Stimulated activated memory B cell treated with anti-CD40 and anti-IgM and Interleukin-4, amounts not matched to agents 10 μg/mL and 1 μg/mL and 100 μg/mL, for 72 hours (primary cell): Measurements from ENCODE around the gene CTLA4.

ENCODE experiments used
- ATAC-seq: fragments of 150-1000 bp; cut with Tn5 transposase; 2 replicates; pipeline ENCODE4 v1.10.0; 2021
- H3K27ac Mint-ChIP-seq: one replicate; pipeline ENCODE4 v1.8.0; 2022; ENCODE audit warnings: mild to moderate bottlenecking, mixed read lengths
- H3K27me3 Mint-ChIP-seq: one replicate; pipeline ENCODE4 v1.8.0; 2022; ENCODE audit warnings: mixed read lengths
- H3K36me3 Mint-ChIP-seq: one replicate; pipeline ENCODE4 v1.8.0; 2022; ENCODE audit warnings: mixed read lengths
- H3K4me1 Mint-ChIP-seq: one replicate; pipeline ENCODE4 v1.8.0; 2022; ENCODE audit warnings: mixed read lengths
- H3K4me3 Mint-ChIP-seq: one replicate; pipeline ENCODE4 v1.8.0; 2022; ENCODE audit warnings: mild to moderate bottlenecking, moderate library complexity, mixed read lengths
- H3K9me3 Mint-ChIP-seq: one replicate; pipeline ENCODE4 v1.8.0; 2022; ENCODE audit warnings: mixed read lengths

CTLA4 gene

DNA sequence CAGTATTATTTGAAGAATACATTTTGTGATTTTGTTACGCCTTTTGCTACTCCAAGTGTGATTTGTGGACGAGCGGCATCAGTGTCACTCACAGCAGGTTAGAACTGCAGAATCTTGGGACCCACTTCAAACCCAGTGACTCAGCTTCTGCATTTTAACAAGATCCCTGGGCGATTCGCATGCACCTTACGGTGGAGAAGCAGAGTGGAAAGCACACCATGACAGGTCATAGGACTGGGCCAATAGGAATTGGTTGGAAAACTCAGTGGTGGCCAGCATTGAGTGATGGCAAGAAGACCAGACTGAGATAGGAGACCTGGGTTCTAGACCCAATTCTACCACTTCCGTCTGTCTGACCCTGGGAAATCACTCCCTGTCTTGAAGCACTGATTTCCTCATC, 26.3 kb downstream of the CTLA4 start:
- ATAC-seq, result no peak
- Mint-ChIP-seq H3K9me3 (no peaks in the 10 kb centered on the region), H3K27ac (no peak overlapping the region), H3K4me1 (peaks cover 28% of the 10 kb centered on the region), H3K4me3 (no peak overlapping the region), H3K36me3 (no peaks in the 10 kb centered on the region), H3K27me3 (peaks cover 8% of the 10 kb centered on the region)

DNA sequence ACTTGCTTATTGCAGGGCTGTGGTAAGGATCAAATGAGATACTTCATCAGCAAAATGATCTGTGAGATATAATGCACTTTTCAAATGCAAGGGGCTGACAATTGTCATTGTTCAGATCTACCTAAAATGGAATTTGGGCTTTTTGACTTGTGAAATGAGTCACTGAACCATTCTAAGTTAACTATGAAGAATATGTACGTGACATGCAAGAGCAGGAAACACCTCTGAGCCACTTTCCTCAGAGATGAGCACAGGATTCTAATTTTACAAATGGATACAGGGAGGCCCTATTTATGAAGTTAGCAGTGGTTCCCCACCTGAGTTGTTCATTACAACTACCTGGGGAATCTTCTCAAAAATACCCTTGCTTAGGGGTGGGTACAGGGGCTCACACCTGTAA, 26.7 kb downstream of the CTLA4 start:
- no peaks in the 10 kb centered on the region for H3K36me3 Mint-ChIP-seq
- no peaks in the 10 kb centered on the region for H3K9me3 Mint-ChIP-seq
- H3K27me3 Mint-ChIP-seq, result peaks cover 8% of the 10 kb centered on the region
- peak; percentile 53 for ATAC-seq
- no peak overlapping the region for H3K27ac Mint-ChIP-seq
- H3K4me1 Mint-ChIP-seq, result peaks cover 31% of the 10 kb centered on the region
- H3K4me3 Mint-ChIP-seq, result no peak overlapping the region

DNA sequence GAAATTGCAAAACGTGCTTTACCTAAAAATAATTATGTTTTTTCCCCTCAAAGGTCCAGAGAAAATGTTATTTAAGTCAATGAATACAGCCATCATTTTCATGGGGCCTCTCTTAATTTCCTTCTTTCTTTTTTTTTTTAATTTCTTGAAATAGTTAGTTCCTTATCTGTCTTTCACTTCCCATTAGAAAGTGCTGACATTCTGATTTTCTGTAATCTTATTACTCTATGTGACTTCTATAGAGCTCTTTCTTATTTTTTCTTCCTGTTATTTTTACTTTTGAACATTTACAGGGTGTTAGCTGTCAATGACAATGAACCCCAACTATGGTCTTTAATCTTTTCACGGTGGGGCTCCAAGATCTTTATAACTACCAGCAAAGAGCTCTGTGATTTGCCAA, 30.0 kb downstream of the CTLA4 start:
- peak; percentile 74 for ATAC-seq
- no peaks in the 10 kb centered on the region for H3K27me3 Mint-ChIP-seq
- peak overlapping the region; percentile 5 for H3K4me3 Mint-ChIP-seq
- H3K4me1 Mint-ChIP-seq, result peaks cover 25% of the 10 kb centered on the region
- peak overlapping the region; percentile 38 for H3K27ac Mint-ChIP-seq
- H3K9me3 Mint-ChIP-seq, result peaks cover 7% of the 10 kb centered on the region
- peaks cover 6% of the 10 kb centered on the region for H3K36me3 Mint-ChIP-seq

DNA sequence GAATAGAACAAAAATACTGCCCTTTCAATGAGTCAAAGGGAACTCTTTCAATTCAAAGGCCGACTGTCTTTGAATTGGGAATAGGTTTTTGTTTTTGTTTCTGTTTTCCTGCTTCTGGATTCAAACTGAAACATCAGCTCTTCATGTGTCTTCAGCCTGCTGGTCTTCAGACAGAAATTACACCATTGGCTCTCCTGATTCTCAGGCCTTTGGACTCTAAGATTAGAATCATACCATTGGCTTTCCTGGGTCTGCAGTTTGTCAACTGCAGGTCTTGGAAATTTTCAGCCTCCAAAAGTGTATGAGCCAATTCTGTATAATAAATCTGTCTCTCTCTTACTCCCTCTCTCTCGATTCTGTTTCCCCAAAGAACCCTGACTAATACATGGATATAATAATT, 31.1 kb downstream of the CTLA4 start:
- H3K4me3 Mint-ChIP-seq, result no peak overlapping the region
- no peaks in the 10 kb centered on the region for H3K27me3 Mint-ChIP-seq
- peaks cover 7% of the 10 kb centered on the region for H3K9me3 Mint-ChIP-seq
- H3K27ac Mint-ChIP-seq, result no peak overlapping the region
- H3K36me3 Mint-ChIP-seq, result peaks cover 6% of the 10 kb centered on the region
- H3K4me1 Mint-ChIP-seq, result peaks cover 25% of the 10 kb centered on the region
- no peak for ATAC-seq

DNA sequence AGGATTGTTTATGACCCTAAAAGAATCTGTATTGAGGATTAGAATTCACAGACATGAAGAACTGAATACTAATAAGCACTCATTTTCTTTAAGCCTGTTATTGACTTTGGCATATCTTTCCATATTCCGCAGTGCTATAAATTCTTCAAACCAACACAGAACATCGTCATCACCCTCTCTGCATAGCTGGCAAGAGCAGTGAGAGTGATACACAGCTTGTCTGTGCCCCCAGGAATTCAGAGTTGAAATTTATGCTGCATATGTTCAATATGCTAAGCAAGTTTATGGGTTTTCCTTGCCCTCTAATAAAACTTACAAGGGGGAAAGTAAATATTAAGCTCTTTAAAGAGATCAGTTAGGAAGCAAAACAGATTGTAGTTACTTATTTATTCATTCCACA, 32.7 kb downstream of the CTLA4 start:
- H3K4me3 Mint-ChIP-seq, result no peak overlapping the region
- H3K4me1 Mint-ChIP-seq, result peaks cover 25% of the 10 kb centered on the region
- no peak overlapping the region for H3K27ac Mint-ChIP-seq
- no peaks in the 10 kb centered on the region for H3K27me3 Mint-ChIP-seq
- H3K9me3 Mint-ChIP-seq, result peaks cover 7% of the 10 kb centered on the region
- ATAC-seq, result no peak
- H3K36me3 Mint-ChIP-seq, result peaks cover 6% of the 10 kb centered on the region

DNA sequence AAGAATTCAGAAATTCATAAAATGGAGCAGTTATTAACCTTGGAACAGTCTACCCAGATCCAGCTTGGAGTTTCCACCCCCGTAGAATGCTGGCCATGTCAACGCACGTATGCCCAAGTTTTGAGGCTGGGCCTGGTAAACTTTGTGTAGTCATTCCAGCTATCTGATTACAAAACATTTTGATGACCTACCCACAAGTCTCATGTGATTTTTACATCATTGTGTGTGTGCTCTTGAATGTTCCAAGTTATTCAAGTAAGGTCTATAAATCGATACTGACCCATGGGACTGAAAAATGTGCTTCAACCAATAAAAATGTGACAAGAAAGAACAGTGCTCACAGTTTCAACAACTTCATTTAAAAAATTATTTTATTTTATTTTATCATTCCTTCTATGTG, 36.5 kb downstream of the CTLA4 start:
- Mint-ChIP-seq H3K4me3 (no peak overlapping the region), H3K27ac (no peak overlapping the region), H3K27me3 (no peaks in the 10 kb centered on the region), H3K9me3 (peaks cover 7% of the 10 kb centered on the region), H3K36me3 (peaks cover 6% of the 10 kb centered on the region), H3K4me1 (peaks cover 6% of the 10 kb centered on the region)
- no peak for ATAC-seq

DNA sequence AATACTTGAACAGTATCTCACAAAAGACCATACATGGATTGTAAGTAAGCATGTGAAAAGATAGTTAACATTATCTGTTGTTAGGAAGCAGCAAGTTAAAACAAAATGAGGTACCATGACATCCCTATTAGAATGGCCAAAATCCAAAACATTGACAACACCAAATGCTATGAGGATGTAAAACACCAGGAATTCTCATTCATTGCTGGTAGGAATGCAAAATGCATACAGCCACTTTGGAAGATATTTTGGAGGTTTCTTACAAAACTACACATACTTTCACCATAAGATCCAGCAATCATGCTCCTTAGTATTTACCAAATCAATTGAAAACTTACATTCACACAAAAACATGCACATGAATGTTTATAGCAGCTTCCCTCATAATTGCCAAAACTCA, 38.1 kb downstream of the CTLA4 start:
- Mint-ChIP-seq H3K27ac (no peak overlapping the region), H3K36me3 (peaks cover 3% of the 10 kb centered on the region), H3K4me1 (peaks cover 11% of the 10 kb centered on the region), H3K4me3 (no peak overlapping the region), H3K9me3 (peaks cover 6% of the 10 kb centered on the region), H3K27me3 (no peaks in the 10 kb centered on the region)
- ATAC-seq, result no peak

DNA sequence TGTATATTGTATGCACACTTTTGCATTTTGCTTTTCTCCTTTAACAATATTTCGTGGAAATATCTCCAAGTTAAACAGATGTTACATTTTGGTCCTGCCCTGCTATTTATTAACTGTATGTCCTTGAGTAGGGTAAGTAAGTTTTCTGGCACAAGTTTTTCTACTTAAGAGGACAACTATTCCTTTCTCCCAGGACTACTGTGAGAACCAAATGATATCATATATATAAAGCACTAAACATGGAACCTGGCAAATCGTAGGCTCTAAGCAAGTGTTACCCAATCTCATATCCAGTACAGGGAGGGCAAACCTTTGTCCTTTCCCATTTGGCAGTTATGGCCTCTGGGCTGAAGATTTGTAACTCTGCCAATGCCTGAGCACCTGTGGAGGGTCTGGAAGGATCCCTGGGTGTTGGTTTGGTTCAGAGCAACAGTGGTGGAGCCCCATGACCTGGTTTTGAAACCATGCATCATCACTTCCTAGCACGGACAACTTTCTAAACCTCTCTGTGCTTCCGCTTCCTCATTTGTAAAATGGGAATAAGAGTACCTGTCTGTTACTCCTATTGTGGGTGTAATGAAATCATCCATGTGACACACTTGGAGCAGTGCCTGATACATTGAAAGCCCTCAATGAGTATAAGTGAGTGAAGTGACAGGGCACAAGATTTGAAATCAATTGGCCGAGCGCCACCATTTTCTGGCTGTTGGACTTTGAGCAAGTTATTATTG, 40.7 kb downstream of the CTLA4 start:
- Mint-ChIP-seq H3K27me3 (peaks cover 8% of the 10 kb centered on the region), H3K36me3 (no peaks in the 10 kb centered on the region), H3K27ac (no peak overlapping the region), H3K4me1 (peaks cover 11% of the 10 kb centered on the region), H3K4me3 (no peak overlapping the region), H3K9me3 (no peaks in the 10 kb centered on the region)
- peak; percentile 26 for ATAC-seq

DNA sequence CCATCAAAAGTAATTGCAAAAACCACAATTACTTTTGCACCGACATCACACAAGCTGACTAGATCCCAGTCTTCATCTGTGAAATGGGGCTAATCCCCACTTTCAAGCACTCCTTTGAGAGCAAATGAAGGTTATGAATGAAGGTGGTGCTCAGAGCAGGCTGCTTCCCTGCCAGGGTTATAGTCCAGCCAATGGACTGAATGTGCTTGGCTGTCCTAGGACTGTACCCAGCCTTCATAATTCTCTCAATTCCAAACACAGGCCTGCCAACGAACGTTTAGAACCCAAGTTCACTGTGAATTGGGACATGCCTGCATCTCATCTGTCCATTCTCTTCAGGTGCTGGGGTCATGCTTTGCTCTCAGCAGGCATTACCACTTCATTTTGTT, 41.2 kb downstream of the CTLA4 start:
- Mint-ChIP-seq H3K36me3 (no peaks in the 10 kb centered on the region), H3K4me3 (no peak overlapping the region), H3K27me3 (peaks cover 13% of the 10 kb centered on the region), H3K4me1 (peaks cover 11% of the 10 kb centered on the region), H3K27ac (no peak overlapping the region), H3K9me3 (no peaks in the 10 kb centered on the region)
- ATAC-seq, result no peak

DNA sequence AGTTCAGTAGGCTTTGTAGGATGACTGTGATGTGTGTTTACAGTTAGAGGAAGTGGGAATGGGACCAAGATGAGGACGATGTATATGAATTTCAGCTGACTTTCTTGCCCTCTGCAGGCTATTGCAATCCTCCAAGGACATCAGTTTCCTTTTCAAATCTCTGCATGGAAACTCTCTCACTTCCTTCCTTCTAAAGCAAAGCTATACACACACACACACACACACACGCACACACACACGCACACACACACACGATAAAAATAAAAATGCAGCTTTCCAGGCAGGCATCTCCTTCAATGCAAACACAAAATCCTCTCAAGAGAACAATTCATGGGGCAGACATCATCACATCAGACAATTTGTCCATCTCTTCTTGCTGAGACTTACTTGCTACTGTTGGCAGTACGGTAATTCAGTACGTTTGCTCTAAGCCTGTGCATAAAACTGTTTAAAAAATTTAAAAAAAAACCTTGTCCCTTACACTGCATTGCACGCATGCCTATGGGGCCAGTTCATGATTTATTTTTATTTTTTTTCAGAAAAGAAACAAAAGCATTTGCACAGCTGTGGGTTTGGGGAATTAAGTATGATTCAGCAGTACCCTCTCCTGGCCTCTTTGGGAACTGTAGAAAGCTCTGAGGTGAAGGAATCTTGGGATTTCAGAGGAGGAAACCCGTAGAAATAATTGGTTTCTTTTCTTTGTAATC, 41.8 kb downstream of the CTLA4 start:
- ATAC-seq, result peak; percentile 53
- Mint-ChIP-seq H3K4me3 (no peak overlapping the region), H3K27me3 (peaks cover 19% of the 10 kb centered on the region), H3K27ac (no peak overlapping the region), H3K4me1 (peaks cover 11% of the 10 kb centered on the region), H3K36me3 (no peaks in the 10 kb centered on the region), H3K9me3 (no peaks in the 10 kb centered on the region)

DNA sequence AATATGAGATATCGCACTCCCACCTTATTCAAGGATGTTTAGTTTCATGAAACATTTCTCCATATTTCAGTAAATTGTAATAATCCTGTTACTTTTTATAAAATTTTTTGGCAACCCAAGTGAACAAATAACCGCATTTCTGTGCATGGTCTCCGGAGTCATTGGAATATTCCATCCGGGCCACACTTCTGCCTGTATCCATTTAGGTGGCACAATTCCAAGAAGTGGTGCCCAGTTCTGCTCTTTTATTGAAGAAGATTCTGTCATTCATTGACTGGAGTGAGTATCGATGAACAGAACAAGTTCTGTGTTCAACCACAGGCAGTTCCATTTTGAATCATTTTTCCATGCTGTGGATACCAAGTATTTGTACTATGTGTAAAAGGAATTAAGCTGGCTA, 42.4 kb downstream of the CTLA4 start:
- no peaks in the 10 kb centered on the region for H3K36me3 Mint-ChIP-seq
- peaks cover 16% of the 10 kb centered on the region for H3K4me1 Mint-ChIP-seq
- ATAC-seq, result no peak
- H3K27ac Mint-ChIP-seq, result no peak overlapping the region
- H3K4me3 Mint-ChIP-seq, result no peak overlapping the region
- H3K27me3 Mint-ChIP-seq, result peaks cover 25% of the 10 kb centered on the region
- H3K9me3 Mint-ChIP-seq, result no peaks in the 10 kb centered on the region

DNA sequence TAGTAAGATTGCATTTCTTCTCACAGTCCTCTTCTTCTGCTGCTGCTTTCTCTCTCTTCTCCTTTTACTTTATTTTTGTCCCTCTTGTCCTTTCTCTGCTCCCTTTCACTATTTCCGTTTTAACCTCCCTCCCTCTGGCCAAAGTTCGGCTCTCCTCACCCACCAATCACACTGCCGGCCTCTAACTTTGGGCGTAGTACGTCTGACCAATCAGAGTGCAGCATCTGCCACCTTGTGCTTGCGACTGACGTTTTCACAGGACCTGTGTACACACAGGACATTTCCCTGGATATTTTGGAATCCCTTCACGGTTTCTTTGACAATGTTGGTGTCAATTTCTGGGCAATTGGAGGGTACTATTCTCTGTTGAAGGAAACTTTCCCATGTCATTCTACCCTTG, 46.4 kb downstream of the CTLA4 start:
- H3K27ac Mint-ChIP-seq, result no peak overlapping the region
- no peaks in the 10 kb centered on the region for H3K36me3 Mint-ChIP-seq
- H3K4me1 Mint-ChIP-seq, result peaks cover 14% of the 10 kb centered on the region
- H3K27me3 Mint-ChIP-seq, result peaks cover 48% of the 10 kb centered on the region
- no peaks in the 10 kb centered on the region for H3K9me3 Mint-ChIP-seq
- H3K4me3 Mint-ChIP-seq, result no peak overlapping the region
- ATAC-seq, result no peak

DNA sequence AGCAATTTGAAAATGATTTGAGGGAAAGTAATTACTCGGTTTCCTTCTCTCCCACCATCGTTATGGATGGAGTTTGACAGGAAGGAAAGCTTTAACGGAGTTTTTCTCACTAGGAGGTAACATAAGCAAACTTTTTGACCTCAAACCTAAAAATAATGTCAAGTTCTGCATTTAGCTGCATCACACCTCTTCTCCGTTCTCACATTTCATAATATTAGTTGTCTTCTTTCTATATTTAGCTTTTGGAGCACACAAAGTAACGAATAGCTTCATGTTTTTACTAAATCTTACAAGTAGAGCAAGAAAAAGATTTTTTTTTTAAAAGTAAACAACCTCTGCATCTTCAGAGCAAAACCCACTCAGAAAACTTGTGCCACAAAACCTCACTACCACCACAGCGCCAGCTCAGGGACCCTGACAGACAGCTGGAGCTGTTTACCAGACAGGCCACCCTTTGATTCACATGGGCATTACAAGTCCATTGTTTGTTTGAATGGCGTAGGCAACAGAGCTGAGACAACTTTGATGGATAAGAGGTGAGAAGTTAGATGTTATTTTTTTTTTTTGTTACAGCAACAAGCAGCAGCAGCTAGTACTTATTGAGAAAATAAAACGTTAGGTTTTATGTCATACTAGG, 47.1 kb downstream of the CTLA4 start:
- H3K4me1 Mint-ChIP-seq, result peaks cover 7% of the 10 kb centered on the region
- no peak overlapping the region for H3K4me3 Mint-ChIP-seq
- no peaks in the 10 kb centered on the region for H3K9me3 Mint-ChIP-seq
- no peak overlapping the region for H3K27ac Mint-ChIP-seq
- peaks cover 48% of the 10 kb centered on the region for H3K27me3 Mint-ChIP-seq
- no peak for ATAC-seq
- no peaks in the 10 kb centered on the region for H3K36me3 Mint-ChIP-seq

DNA sequence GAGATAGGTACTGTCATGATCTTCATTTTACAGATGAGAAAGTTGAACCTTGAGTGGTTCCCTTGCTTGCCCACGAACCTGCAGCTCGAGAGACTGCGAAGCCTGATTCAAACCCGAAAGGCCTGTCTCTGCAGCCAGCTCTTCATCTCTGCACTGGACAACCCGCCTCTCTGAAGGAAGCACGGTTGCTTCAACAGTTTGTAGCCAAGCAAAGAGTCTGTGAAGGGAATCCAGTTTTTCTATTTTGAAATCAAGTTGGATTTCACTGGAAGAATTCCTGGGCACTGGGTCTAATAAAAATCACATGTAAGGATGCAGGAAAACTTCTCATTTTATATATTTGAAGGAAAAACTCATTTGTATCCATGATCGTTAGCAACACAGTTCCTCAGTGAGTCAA, 47.7 kb downstream of the CTLA4 start:
- Mint-ChIP-seq H3K4me1 (peaks cover 7% of the 10 kb centered on the region), H3K9me3 (no peaks in the 10 kb centered on the region), H3K4me3 (no peak overlapping the region), H3K27me3 (peaks cover 48% of the 10 kb centered on the region), H3K36me3 (no peaks in the 10 kb centered on the region), H3K27ac (no peak overlapping the region)
- ATAC-seq, result no peak

DNA sequence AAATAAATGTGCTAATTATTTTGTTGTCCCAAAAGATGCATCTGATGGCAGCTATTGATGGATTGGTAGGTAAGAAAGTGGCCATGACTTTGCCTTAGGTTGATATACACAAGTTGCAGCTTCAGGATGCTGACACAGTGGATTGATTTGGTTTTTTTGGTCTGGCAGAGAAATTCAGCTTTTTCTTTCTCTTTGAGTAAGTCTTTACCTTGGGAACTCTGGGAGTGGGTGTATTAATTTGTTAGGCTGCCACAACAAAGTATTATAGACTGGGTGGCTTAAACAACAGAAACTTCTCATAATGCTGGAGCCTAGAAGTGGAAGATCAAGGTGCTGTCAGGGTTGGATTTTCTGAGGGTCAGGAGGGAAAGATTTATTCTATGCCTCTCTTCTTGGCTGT, 49.2 kb downstream of the CTLA4 start:
- Mint-ChIP-seq H3K4me3 (no peak overlapping the region), H3K4me1 (peaks cover 7% of the 10 kb centered on the region), H3K36me3 (no peaks in the 10 kb centered on the region), H3K27me3 (peaks cover 48% of the 10 kb centered on the region), H3K27ac (no peak overlapping the region), H3K9me3 (no peaks in the 10 kb centered on the region)
- ATAC-seq, result no peak

DNA sequence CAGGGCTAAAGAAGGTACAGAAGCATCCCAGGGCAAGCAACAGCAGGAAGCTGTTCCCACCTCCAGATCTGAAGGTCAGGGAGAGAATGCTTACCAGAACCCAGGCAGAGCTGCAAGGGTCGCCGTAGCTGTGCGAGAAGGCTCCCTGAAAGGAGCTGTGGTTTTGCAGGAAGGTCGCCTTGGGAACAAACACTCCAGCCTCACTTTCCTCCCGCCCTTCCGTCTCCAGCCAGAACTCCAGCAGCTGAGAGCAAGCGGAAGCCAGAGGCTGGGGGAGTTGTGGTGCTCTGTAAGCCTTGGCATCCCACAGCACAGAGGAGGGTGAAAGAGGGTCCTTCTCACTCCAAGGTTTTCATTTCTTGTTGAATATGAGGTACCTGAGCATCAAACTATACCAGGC, 50.7 kb downstream of the CTLA4 start:
- Mint-ChIP-seq H3K9me3 (no peaks in the 10 kb centered on the region), H3K4me3 (no peak overlapping the region), H3K27me3 (peaks cover 40% of the 10 kb centered on the region), H3K27ac (no peak overlapping the region), H3K4me1 (peaks cover 7% of the 10 kb centered on the region), H3K36me3 (no peaks in the 10 kb centered on the region)
- ATAC-seq, result no peak
